ENCODE results near the gene AMD1. TPM values are rescaled to one million over a fixed set of nuclear protein-coding genes. Genes with fewer than 3 reads are reported as not detected.

The AMD1 gene
- total RNA-seq, 4 donors from 2014 or later: 77.2 to 194 (median 124) TPM

GRCh38 chr6:110864824-110865223 is 9.8 kb upstream of the AMD1 start:
- no peaks in the 10 kb centered on the region for H3K36me3 ChIP-seq
- WGBS, 2 donors: 52 to 55% methylated on average over 2 of the region's 2 CpGs

GRCh38 chr6:110874880-110875547 is 429 bp downstream of the AMD1 start:
- Histone ChIP-seq H3K4me3 (replicated peaks in 1 of 3) (peak overlapping the region; percentile 77 to 97 (median 89)), H3K27ac (peak overlapping the region; percentile 86 to 97 (median 95)), H3K4me1 (peaks cover 17 to 33% of the 10 kb centered on the region in 2 donors), H3K27me3 (no peaks in the 10 kb centered on the region), H3K36me3 (no peaks in the 10 kb centered on the region), H3K9me3 (no peaks in the 10 kb centered on the region)
- TF ChIP-seq POLR2A (IDR thresholded peaks at IDR 0.05) (peak in 1 of 2 donors; percentile 11), CTCF (IDR thresholded peaks at IDR 0.05) (no peak)
- intact Hi-C loops (cut with DNase I): loop anchor here (2.0 to 5.0 kb wide), 2 partner anchors 60 to 193 kb away; partner anchors contain the start of gene CDK19
- WGBS, 2 donors: 0% methylated on average over 22 to 25 of the region's 60 CpGs
- peak; percentile 59 to 65 for DNase-seq

More at GRCh38 chr6:110864824-110865223, 9.8 kb upstream of the AMD1 start:
- TF ChIP-seq POLR2A (IDR thresholded peaks at IDR 0.05) (no peak), CTCF (IDR thresholded peaks at IDR 0.05) (no peak)
- Histone ChIP-seq H3K9me3 (no peaks in the 10 kb centered on the region), H3K4me3 (replicated peaks in 1 of 3) (no peak overlapping the region), H3K27ac (no peak overlapping the region), H3K27me3 (no peaks in the 10 kb centered on the region), H3K4me1 (peaks cover 0 to 2% of the 10 kb centered on the region in 2 donors)
- intact Hi-C loops (cut with DNase I): no loop called here
- no peak for DNase-seq

GRCh38 chr6:110875548-110876169 is 1.1 kb downstream of the AMD1 start:
- H3K36me3 ChIP-seq: no peaks in the 10 kb centered on the region
- no peak for TF ChIP-seq CTCF (IDR thresholded peaks at IDR 0.05)
- no peak for TF ChIP-seq POLR2A (IDR thresholded peaks at IDR 0.05)
- peak; percentile 55 to 56 for DNase-seq
- no peaks in the 10 kb centered on the region for H3K27me3 ChIP-seq
- peaks cover 21 to 34% of the 10 kb centered on the region in 2 donors for H3K4me1 ChIP-seq
- intact Hi-C loops (cut with DNase I): loop anchor here (2.0 to 5.0 kb wide), 2 partner anchors 61 to 193 kb away; partner anchors contain the start of gene CDK19
- no peaks in the 10 kb centered on the region for H3K9me3 ChIP-seq
- H3K4me3 ChIP-seq (replicated peaks in 1 of 3): peak overlapping the region; percentile 77 to 97 (median 89)
- 0 to 1% methylated on average over 16 to 18 of the region's 61 CpGs for WGBS, 2 donors
- peak overlapping the region; percentile 86 to 97 (median 95) for H3K27ac ChIP-seq

GRCh38 chr6:110876170-110876773 is 1.7 kb downstream of the AMD1 start:
- Histone ChIP-seq H3K27ac (peak overlapping the region; percentile 86 to 97 (median 95)), H3K4me3 (replicated peaks in 1 of 3) (peak overlapping the region; percentile 77 to 97 (median 89)), H3K9me3 (no peaks in the 10 kb centered on the region), H3K27me3 (no peaks in the 10 kb centered on the region), H3K4me1 (peaks cover 25 to 34% of the 10 kb centered on the region in 2 donors), H3K36me3 (no peaks in the 10 kb centered on the region)
- TF ChIP-seq POLR2A (IDR thresholded peaks at IDR 0.05) (peak; percentile 90 to 94), CTCF (IDR thresholded peaks at IDR 0.05) (no peak)
- WGBS, 2 donors: 2 to 3% methylated on average over 16 to 29 of the region's 29 CpGs
- DNase-seq: peak; percentile 87 to 90
- intact Hi-C loops (cut with DNase I): loop anchor here (5.0 kb wide), 1 partner anchor 194 kb away; no protein-coding TSS in a partner anchor

Measured in thyroid gland (tissue), 4 donors.